Measurements from ENCODE around the gene IFNK.

IFNK gene

GRCh38 chr9:27506981-27507380 is 17.1 kb upstream of the IFNK start:
- no peaks in the 10 kb centered on the region for H3K36me3 ChIP-seq (ENCODE audit: control insufficient read depth, insufficient read depth, low read length)
- H3K4me1 ChIP-seq (ENCODE audit: control insufficient read depth, insufficient read depth, low read length), result no peaks in the 10 kb centered on the region
- 68 to 74% methylated on average over 2 of the region's 2 CpGs for WGBS, 2 experiments
- no peak overlapping the region for H3K27ac ChIP-seq (ENCODE audit: insufficient read depth, low read depth, low read length, poor library complexity, severe bottlenecking)
- no peaks in the 10 kb centered on the region for H3K9me3 ChIP-seq (ENCODE audit: control insufficient read depth, low read length)
- H3K4me3 ChIP-seq (ENCODE audit: insufficient read depth, low read depth, low read length), result no peak overlapping the region
- no peaks in the 10 kb centered on the region for H3K27me3 ChIP-seq (ENCODE audit: control insufficient read depth, insufficient read depth, low read length, poor library complexity, severe bottlenecking)

GRCh38 chr9:27510780-27511179 is 13.3 kb upstream of the IFNK start:
- H3K27ac ChIP-seq (ENCODE audit: insufficient read depth, low read depth, low read length, poor library complexity, severe bottlenecking), result no peak overlapping the region
- no peaks in the 10 kb centered on the region for H3K27me3 ChIP-seq (ENCODE audit: control insufficient read depth, insufficient read depth, low read length, poor library complexity, severe bottlenecking)
- no peaks in the 10 kb centered on the region for H3K36me3 ChIP-seq (ENCODE audit: control insufficient read depth, insufficient read depth, low read length)
- H3K9me3 ChIP-seq (ENCODE audit: control insufficient read depth, low read length), result no peaks in the 10 kb centered on the region
- no peaks in the 10 kb centered on the region for H3K4me1 ChIP-seq (ENCODE audit: control insufficient read depth, insufficient read depth, low read length)
- 93 to 97% methylated on average over 2 of the region's 2 CpGs for WGBS, 2 experiments
- no peak overlapping the region for H3K4me3 ChIP-seq (ENCODE audit: insufficient read depth, low read depth, low read length)

- Histone ChIP-seq H3K4me1 (ENCODE audit: control insufficient read depth, insufficient read depth, low read length) (no peaks in the 10 kb centered on the region), H3K9me3 (ENCODE audit: control insufficient read depth, low read length) (no peaks in the 10 kb centered on the region), H3K36me3 (ENCODE audit: control insufficient read depth, insufficient read depth, low read length) (no peaks in the 10 kb centered on the region), H3K27ac (ENCODE audit: insufficient read depth, low read depth, low read length, poor library complexity, severe bottlenecking) (no peak overlapping the region), H3K4me3 (ENCODE audit: insufficient read depth, low read depth, low read length) (no peak overlapping the region), H3K27me3 (ENCODE audit: control insufficient read depth, insufficient read depth, low read length, poor library complexity, severe bottlenecking) (no peaks in the 10 kb centered on the region)
- WGBS, 2 experiments, result 92 to 98% methylated on average over 2 of the region's 2 CpGs
Observed at GRCh38 chr9:27511771-27512170, 12.3 kb upstream of the IFNK start.

GRCh38 chr9:27514551-27514950 is 9.5 kb upstream of the IFNK start:
- 94 to 98% methylated on average over 2 of the region's 2 CpGs for WGBS, 2 experiments
- Histone ChIP-seq H3K4me3 (ENCODE audit: insufficient read depth, low read depth, low read length) (no peak overlapping the region), H3K9me3 (ENCODE audit: control insufficient read depth, low read length) (no peaks in the 10 kb centered on the region), H3K36me3 (ENCODE audit: control insufficient read depth, insufficient read depth, low read length) (no peaks in the 10 kb centered on the region), H3K4me1 (ENCODE audit: control insufficient read depth, insufficient read depth, low read length) (no peaks in the 10 kb centered on the region), H3K27me3 (ENCODE audit: control insufficient read depth, insufficient read depth, low read length, poor library complexity, severe bottlenecking) (no peaks in the 10 kb centered on the region), H3K27ac (ENCODE audit: insufficient read depth, low read depth, low read length, poor library complexity, severe bottlenecking) (no peak overlapping the region)

- no peaks in the 10 kb centered on the region for H3K4me1 ChIP-seq (ENCODE audit: control insufficient read depth, insufficient read depth, low read length)
- no peaks in the 10 kb centered on the region for H3K9me3 ChIP-seq (ENCODE audit: control insufficient read depth, low read length)
- H3K36me3 ChIP-seq (ENCODE audit: control insufficient read depth, insufficient read depth, low read length), result no peaks in the 10 kb centered on the region
- H3K4me3 ChIP-seq (ENCODE audit: insufficient read depth, low read depth, low read length), result no peak overlapping the region
- 94 to 97% methylated on average over 2 of the region's 2 CpGs for WGBS, 2 experiments
- no peaks in the 10 kb centered on the region for H3K27me3 ChIP-seq (ENCODE audit: control insufficient read depth, insufficient read depth, low read length, poor library complexity, severe bottlenecking)
- H3K27ac ChIP-seq (ENCODE audit: insufficient read depth, low read depth, low read length, poor library complexity, severe bottlenecking), result no peak overlapping the region
Observed at GRCh38 chr9:27518006-27518405, 6.1 kb upstream of the IFNK start.

- no peak overlapping the region for H3K4me3 ChIP-seq (ENCODE audit: insufficient read depth, low read depth, low read length)
- H3K36me3 ChIP-seq (ENCODE audit: control insufficient read depth, insufficient read depth, low read length), result no peaks in the 10 kb centered on the region
- no peak overlapping the region for H3K27ac ChIP-seq (ENCODE audit: insufficient read depth, low read depth, low read length, poor library complexity, severe bottlenecking)
- H3K9me3 ChIP-seq (ENCODE audit: control insufficient read depth, low read length), result no peaks in the 10 kb centered on the region
- whole genome bisulfite sequencing, 2 experiments, result 86 to 97% methylated on average over 3 to 4 of the region's 4 CpGs
- H3K27me3 ChIP-seq (ENCODE audit: control insufficient read depth, insufficient read depth, low read length, poor library complexity, severe bottlenecking), result no peaks in the 10 kb centered on the region
- no peaks in the 10 kb centered on the region for H3K4me1 ChIP-seq (ENCODE audit: control insufficient read depth, insufficient read depth, low read length)
Observed at GRCh38 chr9:27518809-27519208, 5.3 kb upstream of the IFNK start.

- Histone ChIP-seq H3K9me3 (ENCODE audit: control insufficient read depth, low read length) (no peaks in the 10 kb centered on the region), H3K36me3 (ENCODE audit: control insufficient read depth, insufficient read depth, low read length) (no peaks in the 10 kb centered on the region), H3K27ac (ENCODE audit: insufficient read depth, low read depth, low read length, poor library complexity, severe bottlenecking) (no peak overlapping the region), H3K4me1 (ENCODE audit: control insufficient read depth, insufficient read depth, low read length) (no peaks in the 10 kb centered on the region), H3K27me3 (ENCODE audit: control insufficient read depth, insufficient read depth, low read length, poor library complexity, severe bottlenecking) (no peaks in the 10 kb centered on the region), H3K4me3 (ENCODE audit: insufficient read depth, low read depth, low read length) (no peak overlapping the region)
- WGBS, 2 experiments, result 93% methylated on average over 10 of the region's 10 CpGs
Observed at GRCh38 chr9:27519466-27520465, 4.3 kb upstream of the IFNK start.

GRCh38 chr9:27520986-27521385 is 3.1 kb upstream of the IFNK start:
- no peaks in the 10 kb centered on the region for H3K4me1 ChIP-seq (ENCODE audit: control insufficient read depth, insufficient read depth, low read length)
- no peaks in the 10 kb centered on the region for H3K9me3 ChIP-seq (ENCODE audit: control insufficient read depth, low read length)
- H3K27me3 ChIP-seq (ENCODE audit: control insufficient read depth, insufficient read depth, low read length, poor library complexity, severe bottlenecking), result no peaks in the 10 kb centered on the region
- no peaks in the 10 kb centered on the region for H3K36me3 ChIP-seq (ENCODE audit: control insufficient read depth, insufficient read depth, low read length)
- 86 to 94% methylated on average over 3 of the region's 4 CpGs for WGBS, 2 experiments
- H3K27ac ChIP-seq (ENCODE audit: insufficient read depth, low read depth, low read length, poor library complexity, severe bottlenecking), result no peak overlapping the region
- H3K4me3 ChIP-seq (ENCODE audit: insufficient read depth, low read depth, low read length), result no peak overlapping the region

GRCh38 chr9:27523141-27523540 is 949 bp upstream of the IFNK start:
- Histone ChIP-seq H3K27me3 (ENCODE audit: control insufficient read depth, insufficient read depth, low read length, poor library complexity, severe bottlenecking) (no peaks in the 10 kb centered on the region), H3K36me3 (ENCODE audit: control insufficient read depth, insufficient read depth, low read length) (no peaks in the 10 kb centered on the region), H3K4me1 (ENCODE audit: control insufficient read depth, insufficient read depth, low read length) (no peaks in the 10 kb centered on the region), H3K9me3 (ENCODE audit: control insufficient read depth, low read length) (no peaks in the 10 kb centered on the region), H3K27ac (ENCODE audit: insufficient read depth, low read depth, low read length, poor library complexity, severe bottlenecking) (no peak overlapping the region), H3K4me3 (ENCODE audit: insufficient read depth, low read depth, low read length) (no peak overlapping the region)

GRCh38 chr9:27527702-27528075 is 3.6 kb downstream of the IFNK start:
- Histone ChIP-seq H3K4me3 (ENCODE audit: insufficient read depth, low read depth, low read length) (peak overlapping the region; percentile 65), H3K27ac (ENCODE audit: insufficient read depth, low read depth, low read length, poor library complexity, severe bottlenecking) (peak overlapping the region; percentile 87), H3K36me3 (ENCODE audit: control insufficient read depth, insufficient read depth, low read length) (no peaks in the 10 kb centered on the region), H3K27me3 (ENCODE audit: control insufficient read depth, insufficient read depth, low read length, poor library complexity, severe bottlenecking) (no peaks in the 10 kb centered on the region), H3K9me3 (ENCODE audit: control insufficient read depth, low read length) (no peaks in the 10 kb centered on the region), H3K4me1 (ENCODE audit: control insufficient read depth, insufficient read depth, low read length) (no peaks in the 10 kb centered on the region)
- WGBS, 2 experiments, result 25 to 26% methylated on average over 8 of the region's 8 CpGs
